Fibroblast of peridontal ligament (primary cell): ENCODE data around the gene TAS2R13.
A peak's percentile ranks its signal among the peaks of the same experiment; 100 is the strongest.

Experiments used
- DNase-seq: peaks from one replicate; pipeline ENCODE4 v3.0.0-alpha.2; 2010; ENCODE audit errors: extremely low read depth

The TAS2R13 gene, protein sequence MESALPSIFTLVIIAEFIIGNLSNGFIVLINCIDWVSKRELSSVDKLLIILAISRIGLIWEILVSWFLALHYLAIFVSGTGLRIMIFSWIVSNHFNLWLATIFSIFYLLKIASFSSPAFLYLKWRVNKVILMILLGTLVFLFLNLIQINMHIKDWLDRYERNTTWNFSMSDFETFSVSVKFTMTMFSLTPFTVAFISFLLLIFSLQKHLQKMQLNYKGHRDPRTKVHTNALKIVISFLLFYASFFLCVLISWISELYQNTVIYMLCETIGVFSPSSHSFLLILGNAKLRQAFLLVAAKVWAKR

DNA sequence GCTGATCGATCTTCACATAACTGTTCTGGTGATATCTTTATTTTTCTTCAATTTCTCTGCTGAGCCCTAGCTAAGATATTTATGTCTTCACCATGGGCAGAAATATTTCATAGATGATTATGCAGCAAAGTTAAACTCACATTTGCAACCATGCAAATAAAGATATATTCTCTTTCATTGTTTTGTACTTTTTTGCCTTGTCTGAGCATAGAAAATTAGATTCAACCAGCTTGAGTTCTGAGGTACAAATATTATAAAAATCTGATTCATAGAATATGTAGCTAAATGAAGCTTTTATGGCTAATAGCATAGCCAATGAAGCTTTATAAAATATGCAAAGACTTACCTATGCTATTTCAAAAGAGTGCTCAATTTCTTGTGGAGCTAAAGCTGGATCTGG, at the start of gene TAS2R13:
Gene TAS2R13 (minus strand): TSS at position 101 of the 400 bp plus-strand sequence. CDS start 264 bp downstream, outside the sequence.
- no peak for DNase-seq

DNA sequence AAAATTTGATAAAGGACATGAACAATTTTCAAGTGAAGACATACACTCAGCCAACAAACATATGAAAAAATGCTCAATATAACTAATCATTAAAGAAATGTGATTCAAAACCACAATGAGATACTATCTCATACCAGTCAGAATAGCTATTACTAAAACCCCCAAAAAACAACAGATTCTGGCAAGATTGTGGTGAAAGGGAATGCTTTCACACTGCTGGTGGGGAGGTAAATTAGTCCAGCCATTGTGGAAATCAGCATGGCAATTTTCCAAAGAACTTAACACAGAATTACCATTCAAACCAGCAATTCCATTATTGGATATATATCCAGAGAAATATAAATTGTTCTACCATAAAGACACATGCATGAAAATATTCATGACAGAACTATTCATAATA, 48.4 kb upstream of the TAS2R13 start:
- no peak for DNase-seq

DNA sequence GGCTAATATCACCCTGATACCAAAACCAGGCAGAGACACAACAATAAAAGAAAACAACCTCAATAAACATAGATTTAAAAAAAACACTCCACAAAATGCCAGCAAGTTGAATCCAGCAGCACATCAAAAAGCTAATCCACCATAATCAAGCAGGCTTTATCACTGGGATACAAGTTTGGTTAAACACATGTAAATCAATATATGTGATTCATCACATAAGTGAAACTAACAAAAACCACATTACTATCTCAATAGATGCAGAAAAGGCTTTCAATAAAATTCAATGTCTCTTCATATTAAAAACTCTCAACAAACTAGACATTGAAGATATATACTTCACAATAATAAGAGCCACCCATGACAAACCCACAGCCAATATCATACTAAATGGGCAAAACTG, 46.7 kb upstream of the TAS2R13 start:
- no peak for DNase-seq

DNA sequence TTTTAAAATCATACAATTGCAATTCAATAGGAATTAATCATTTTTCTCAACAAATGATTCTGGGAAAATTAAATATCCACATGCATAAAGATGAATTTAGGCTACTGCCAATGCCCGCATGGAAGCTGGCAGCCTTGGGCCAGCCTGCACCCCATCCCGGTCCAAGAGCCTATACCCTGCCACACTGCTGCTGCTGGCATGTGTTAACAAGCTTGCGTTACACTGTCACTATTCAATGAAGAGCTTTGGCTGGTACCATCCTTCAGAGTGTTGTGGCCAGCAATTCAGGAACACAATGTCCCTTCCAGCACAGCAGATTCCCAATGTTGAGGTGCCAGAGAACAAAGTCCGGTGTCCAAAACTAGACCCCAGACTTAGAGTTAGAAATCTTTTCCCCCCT, 43.3 kb upstream of the TAS2R13 start:
- DNase-seq, result no peak

DNA sequence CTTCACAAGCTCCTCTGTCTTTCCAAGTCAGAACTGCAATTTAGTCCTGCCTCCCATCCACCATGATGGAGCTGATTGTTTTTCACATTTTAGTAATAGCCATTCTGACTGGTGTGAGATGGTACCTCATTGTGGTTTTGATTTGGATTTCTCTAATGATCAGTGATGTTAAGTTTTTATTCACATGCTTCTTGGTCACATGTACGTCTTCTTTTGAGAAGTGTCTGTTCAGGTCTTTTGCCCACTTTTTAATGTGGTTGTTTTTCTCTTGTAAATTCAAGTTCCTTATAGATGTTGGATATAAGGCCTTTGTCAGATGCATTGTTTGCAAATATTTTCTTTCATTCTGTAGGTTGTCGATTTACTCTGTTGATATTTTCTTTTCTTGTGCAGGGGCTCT, 33.8 kb upstream of the TAS2R13 start:
- no peak for DNase-seq

DNA sequence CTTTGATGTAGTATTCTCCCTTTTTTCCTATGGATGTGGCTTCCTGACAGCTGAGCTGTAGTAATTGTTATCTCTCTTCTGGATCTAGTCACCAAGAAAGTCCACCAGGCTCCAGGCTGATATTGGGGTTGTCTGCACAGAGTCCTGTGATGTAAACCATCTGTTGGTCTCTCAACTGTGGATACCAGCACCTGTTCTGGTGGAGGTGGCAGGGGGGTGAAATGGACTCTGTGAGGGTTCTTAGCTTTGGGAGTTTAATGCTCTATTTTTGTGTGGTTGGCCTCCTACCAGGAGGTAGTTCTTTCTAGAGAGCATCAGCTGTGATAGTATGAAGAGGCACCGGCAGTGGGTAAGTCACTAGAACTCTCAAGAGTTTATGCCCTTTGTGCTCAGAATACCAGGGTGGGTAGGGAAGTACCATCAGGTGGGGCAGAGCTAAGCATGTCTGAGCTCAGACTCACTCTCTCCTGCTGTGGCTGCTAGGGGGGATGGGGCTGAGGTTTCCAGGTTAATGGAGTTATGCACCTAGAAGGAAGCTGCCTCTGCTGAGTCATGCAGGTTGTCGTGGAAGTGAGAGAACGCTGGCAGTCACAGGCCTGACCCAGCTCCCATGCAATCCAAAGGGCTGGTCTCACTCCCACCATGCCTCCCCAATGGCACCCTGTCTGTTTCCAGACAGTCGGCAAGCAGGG, 32.7 kb upstream of the TAS2R13 start:
- DNase-seq, result no peak

DNA sequence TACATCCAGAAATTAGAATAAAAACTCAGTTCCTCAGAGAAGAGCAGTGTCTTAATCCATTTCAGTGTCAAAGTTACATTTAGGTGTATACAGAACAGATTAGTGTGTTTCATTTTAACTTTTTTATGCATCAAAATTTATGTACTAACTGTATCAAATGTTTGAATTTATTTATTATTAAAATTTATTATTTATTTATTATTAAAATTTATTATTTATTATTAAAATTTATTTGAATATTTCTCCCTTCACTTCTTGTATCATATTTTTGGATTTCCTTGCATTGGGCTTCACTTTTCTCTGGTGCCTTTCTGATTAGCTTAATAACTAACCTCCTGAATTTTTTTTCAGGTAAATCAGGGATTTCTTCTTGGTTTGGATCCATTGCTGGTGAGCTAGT, 32.0 kb upstream of the TAS2R13 start:
- no peak for DNase-seq

DNA sequence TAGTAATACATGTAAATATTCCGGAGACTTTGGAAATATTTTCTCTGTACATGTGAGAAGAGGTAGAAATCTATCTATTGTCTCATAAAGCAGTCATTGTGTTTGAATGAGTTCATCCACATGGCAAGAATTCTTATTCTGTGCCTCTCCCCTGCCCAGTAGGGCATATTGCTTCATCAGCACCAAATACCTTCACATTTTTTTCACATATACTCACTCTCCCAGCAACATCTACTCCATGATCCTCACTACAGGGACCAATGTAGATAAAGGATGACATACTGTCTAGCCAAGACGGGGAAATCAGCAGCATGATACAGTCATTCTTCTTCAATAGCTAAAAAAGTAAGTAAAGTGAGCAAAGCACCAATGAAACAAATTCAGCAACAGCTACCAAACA, 31.0 kb upstream of the TAS2R13 start:
- DNase-seq, result peak; percentile 27

DNA sequence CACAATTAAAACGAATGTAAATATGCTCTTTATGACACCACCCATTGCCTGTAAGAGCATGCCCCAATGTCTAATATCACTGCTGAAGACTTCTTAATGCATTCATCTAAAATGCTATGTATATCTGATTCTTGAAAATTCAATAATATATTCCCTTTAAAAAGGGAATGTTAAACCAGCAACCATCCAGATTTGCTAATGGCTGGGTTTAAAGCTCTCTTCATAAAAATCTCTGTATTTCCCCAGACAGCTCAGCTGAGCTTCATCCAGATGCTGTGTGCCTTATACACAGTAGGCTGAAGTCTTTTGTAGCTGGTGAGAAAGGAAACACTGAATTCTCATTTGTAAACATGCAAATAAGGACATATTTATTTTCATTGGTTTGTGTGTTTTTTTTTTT, 29.8 kb upstream of the TAS2R13 start, which contains the start of gene TAS2R14:
Gene TAS2R14 (minus strand): TSS at position 101 of the 400 bp plus-strand sequence. CDS start 56 bp downstream, at position 45.
- no peak for DNase-seq

DNA sequence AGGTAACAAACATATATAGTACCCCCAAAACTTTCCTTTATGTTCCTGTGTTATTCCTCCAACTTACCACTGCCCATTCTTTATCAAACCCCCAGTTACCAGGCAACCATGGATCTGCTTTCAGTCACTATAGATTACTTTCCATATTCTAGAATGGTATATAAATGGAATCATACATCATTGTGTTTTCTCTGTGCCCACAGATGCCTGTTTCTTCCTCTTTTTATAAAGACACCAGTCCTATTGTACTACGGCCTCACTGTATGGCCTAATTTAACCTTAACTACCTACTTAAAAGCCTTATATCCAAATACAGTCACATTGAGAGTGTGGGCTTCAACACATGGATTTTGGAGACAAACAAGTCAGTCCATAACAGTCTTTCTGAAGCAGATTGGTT, 27.1 kb upstream of the TAS2R13 start:
- no peak for DNase-seq

DNA sequence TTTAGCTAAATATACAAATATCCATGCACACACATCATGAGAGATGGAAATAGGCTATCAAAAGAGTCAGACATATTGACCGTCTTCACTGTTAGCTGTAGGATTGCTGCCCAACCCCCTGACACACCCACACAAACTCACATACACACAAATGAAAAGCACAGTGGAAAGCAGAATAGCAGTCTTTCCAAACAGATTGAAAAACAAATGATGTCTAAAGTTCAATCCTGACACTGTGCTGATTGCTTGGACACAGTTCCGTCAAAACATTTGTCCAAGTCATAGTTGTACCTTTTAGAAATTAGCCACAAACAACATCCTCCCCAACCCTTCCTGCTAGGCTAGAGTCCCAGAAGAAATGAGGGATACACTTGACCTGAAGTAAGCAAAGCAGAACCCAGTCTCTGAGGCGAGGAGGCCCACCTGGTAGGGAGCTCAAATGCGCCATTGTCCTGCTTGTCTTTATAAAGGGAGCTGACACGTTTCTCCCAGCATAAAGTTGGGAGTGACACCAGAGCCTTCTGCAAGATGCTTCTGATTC, 19.5 kb upstream of the TAS2R13 start, which contains the start of gene PRH2:
Gene PRH2 (plus strand): TSS at position 491 of the 541 bp plus-strand sequence. CDS start 38 bp downstream, at position 529.
- no peak for DNase-seq

DNA sequence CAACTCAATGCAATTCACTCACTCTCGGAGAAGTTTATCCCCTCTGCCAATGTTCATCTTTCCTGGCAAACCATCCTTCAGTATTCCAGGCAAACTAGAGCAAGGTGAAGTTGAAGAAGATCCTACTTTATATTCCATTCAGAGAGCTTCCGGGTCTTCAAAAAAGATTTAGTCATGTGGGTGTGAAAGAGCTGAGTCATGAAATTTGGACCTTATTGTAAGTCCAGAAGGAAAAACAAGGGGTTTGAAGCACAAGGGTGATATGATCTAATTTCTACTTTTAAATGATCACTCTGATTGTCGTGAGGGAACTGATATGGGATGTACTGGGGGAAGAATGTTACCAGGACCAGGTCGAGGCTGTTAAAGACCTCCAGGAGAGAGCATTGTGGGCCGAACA, 16.9 kb upstream of the TAS2R13 start:
- no peak for DNase-seq

DNA sequence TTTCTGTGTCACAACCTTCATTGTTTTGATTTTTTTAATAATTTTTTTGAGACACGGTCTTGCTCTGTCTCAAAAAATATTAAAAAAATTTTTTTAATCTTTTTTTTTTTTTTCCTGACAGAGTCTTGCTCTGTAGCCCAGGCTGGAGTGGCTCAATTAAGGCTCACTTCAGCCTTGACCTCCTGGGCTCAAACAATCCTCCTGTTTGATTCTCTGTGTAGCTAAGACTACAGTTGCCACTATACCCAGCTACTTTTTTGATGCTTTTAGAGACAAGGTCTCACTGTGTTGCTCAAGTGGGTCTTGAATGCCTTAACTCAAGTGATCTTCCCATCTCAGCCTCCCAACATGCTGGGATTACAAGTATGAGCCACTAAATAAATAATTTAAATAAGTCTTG, 10.4 kb upstream of the TAS2R13 start:
- no peak for DNase-seq

DNA sequence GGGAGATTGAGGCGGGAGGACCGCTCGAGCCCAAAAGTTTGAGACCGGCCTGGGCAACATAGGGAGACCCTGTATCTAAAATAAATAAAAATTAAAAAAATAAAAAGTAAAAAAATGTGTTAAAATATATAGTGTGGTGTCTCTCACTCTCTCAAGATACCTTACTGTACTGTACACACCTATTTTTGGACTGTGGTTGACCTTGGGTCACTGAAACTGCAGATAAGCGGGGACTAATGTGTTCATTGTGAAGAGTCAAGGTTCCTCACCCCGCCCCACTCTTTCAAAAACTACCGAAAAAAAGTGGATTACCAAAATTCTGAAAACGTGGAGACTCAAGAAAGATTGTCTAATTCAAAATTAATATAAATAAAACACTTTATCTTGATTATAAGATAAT, 1.0 kb upstream of the TAS2R13 start:
- DNase-seq, result no peak

DNA sequence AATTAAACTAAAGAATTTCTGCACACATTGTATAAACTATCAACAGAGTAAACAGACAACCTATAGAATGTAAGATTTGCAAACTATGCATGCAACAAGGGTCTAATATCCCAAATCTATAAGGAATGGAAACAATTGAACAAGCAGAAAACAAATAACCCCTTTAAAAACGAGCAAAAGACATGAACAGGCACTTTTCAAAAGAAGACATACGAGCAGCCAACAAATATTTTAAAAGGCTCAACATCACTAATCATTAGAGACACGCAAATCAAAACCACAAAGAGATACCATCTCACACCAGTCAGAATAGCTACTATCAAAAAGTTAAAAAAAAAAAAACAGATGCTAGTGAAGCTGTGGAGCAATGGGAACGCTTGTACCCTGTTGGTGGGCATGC, 4.7 kb downstream of the TAS2R13 start:
- DNase-seq, result no peak

DNA sequence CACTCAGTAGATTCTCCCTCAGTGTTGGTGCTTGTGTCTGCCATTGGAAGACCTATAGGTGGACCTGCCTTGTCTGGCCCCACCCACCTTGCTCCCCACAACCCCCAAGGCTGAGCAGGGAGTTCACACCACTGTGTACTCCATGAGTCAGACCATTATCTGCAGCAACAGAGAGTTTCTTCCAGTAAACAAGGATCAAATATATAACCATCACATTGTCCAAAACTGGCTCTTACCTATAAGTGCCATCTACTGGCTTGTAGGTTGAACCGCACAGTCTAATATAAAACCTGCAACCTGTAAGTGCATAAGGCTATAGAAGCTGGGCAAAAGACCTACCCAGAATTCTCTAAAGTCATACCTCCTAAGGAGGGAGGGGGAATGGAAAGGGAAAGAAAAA, 7.9 kb downstream of the TAS2R13 start:
- DNase-seq, result no peak

DNA sequence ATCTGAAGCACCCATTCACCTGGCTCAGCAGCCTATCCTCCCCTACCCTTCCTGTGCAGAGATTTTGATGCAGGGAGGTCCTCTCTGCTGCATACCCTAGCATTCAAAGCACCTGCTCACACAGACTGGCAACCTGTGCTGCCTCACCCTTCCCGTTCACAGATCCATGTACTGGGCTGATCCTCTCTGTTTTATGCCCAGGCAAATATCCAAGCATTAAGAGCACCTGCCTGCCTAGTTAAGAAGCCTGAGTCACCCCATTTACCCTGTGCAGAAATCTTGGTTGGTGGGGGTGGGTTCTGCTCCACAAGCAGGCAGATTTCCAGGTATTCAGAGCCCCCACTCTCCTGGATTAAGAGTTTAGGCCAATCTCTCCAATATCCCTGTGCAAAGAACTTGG, 8.4 kb downstream of the TAS2R13 start:
- no peak for DNase-seq

DNA sequence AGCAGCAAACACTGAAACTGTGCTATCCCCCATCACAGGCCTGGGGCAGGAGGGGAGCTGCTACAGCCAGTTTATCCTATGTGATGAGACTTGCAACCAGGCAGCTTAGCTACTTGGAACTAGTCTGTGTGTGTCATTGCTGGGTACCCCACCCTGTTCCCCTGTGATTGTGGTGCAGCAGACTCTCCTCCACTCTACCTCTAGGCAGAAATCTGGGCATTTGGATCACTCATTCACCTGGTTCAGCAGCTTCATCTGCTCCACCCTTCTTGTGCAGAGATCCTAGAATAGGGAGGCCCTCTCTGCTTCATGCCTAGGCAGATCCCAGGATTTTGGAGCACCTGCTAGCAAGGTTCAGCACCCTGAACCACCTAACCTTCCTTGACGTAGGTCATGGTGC, 8.8 kb downstream of the TAS2R13 start:
- no peak for DNase-seq

DNA sequence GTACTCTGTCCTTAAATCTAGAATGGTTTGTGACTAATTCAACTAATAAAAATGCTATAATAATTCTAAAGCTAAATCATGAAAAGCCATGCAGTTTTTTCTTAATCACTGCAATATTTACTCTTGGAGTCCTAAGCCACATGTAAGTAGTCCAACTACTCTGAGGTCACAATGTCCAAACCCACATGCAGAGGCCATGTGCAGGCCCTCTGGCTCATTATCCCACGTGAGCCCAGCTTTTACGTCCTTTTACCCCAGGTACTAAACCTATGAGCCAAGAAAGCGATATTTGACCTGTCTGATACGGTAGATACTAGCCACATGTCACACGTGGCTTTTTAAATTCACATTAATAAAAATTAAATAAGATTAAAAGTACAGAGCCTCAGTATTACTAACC, 12.5 kb downstream of the TAS2R13 start:
- DNase-seq, result no peak

DNA sequence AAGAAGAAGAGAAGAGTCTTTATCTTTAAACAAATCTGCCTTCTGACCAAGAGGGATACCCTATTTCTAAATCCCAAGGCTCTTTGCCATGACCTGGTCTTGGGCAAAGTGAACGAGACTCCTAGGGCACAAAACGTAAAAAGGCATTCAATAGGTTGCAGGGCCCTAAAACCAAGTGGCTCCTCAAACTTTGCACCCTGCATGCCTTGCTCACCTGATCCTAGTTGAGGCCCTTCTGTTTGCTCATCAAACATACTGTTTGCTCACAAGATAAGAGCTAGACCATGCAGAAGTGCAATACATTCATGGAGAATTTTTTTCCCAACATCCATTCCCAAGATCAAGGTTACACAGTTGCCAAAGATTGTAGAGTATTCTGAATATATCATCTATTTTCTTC, 17.4 kb downstream of the TAS2R13 start:
- no peak for DNase-seq

DNA sequence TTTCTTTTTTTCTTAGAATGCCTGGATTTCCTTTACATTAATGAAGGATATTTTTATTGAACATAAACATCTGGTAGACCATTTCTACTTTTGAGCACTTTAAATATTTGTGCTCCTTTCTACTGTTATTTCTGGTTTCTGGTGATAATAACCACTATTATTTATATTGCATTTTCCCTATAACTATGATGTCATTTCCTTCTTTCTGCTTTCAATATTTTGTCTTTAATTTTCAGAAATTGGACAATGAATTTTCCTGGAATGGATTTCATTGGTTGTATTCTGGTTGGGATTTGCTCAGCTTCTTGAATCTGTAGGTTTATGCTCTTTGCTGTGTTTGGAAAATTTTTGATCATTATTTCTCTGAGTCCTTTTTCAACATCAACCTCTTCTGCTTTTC, 20.1 kb downstream of the TAS2R13 start:
- no peak for DNase-seq

DNA sequence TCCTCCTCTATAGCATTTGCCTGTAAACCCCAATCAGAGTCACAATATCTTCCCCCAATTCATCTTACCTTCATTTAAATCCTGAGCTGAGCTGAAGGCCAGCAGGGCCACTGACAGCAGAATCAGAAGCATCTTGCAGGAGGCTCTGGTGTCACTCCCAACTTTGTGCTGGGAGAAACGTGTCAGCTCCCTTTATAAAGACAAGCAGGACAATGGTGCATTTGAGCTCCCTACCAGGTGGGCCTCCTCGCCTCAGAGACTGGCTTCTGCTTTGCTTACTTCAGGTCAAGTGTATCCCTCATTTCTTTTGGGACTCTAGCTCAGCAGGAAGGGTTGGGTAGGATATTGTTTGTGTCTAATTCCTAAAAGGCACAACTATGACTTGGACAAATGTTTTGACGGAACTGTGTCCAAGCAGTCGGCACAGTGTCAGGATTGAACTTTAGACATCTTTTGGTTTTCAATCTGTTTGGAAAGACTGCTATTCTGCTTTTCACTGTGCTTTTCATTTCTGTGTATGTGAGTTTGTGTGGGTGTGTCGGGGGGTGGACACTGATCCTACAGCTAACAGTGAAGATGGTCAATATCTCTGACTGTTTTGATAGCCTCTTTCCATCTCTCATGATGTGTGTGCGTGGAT, 25.2 kb downstream of the TAS2R13 start, which contains the start of gene PRH1:
Gene PRH1 (minus strand): TSS at position 170 of the 640 bp plus-strand sequence. CDS start 38 bp downstream, at position 132.
- DNase-seq, result no peak
